ENCODE data around the gene SYT2.

DNA sequence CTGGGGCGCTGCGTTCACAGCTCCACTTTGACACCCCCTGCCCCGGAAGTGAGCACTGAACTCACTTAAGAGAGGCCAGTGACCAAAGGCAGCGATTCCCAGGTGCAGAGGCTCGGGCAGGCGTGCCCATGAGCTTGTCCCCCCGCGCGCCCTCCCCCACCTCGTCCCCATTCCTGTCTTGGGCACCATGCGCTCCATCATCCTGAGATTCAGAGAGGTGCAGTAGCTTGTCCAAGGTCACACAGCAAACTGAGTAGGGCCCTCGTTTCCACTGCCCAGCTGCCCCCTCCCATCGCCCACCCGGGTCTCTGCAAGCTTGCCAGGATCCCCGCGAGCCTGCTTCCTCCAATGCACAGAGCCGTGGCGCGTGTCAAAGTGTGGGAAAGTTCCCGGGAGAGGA lies 68.0 kb downstream of the SYT2 start:
- TF ChIP-seq, protein P1, sequence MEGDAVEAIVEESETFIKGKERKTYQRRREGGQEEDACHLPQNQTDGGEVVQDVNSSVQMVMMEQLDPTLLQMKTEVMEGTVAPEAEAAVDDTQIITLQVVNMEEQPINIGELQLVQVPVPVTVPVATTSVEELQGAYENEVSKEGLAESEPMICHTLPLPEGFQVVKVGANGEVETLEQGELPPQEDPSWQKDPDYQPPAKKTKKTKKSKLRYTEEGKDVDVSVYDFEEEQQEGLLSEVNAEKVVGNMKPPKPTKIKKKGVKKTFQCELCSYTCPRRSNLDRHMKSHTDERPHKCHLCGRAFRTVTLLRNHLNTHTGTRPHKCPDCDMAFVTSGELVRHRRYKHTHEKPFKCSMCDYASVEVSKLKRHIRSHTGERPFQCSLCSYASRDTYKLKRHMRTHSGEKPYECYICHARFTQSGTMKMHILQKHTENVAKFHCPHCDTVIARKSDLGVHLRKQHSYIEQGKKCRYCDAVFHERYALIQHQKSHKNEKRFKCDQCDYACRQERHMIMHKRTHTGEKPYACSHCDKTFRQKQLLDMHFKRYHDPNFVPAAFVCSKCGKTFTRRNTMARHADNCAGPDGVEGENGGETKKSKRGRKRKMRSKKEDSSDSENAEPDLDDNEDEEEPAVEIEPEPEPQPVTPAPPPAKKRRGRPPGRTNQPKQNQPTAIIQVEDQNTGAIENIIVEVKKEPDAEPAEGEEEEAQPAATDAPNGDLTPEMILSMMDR (IDR thresholded peaks at IDR 0.05; ENCODE audit: borderline replicate concordance, extremely low read depth, low read length, poor library complexity, severe bottlenecking) = no peak
- TF ChIP-seq EZH2 (IDR thresholded peaks at IDR 0.05; ENCODE audit: borderline replicate concordance, low read depth, low read length, severe bottlenecking) = no peak

Measured in DND-41 (cell line).